Gastroesophageal sphincter (tissue), 3 donors: ENCODE data around the gene ZBTB20.

Source experiments
- EP300 ChIP-seq: sonication (generic); formaldehyde crosslinking; IDR thresholded peaks from one replicate; pipeline ENCODE4 v1.6.1; 2017; ENCODE audit warnings: antibody characterized with exemption, mild to moderate bottlenecking
- POLR2A ChIP-seq, 2 donors: fragments of 450-650 bp; IDR thresholded peaks; one replicate each; pipeline ENCODE4 v1.6.1; 2017; ENCODE audit warnings: antibody characterized with exemption in 2 of 2, mild to moderate bottlenecking in 2 of 2, moderate library complexity in 1 of 2
- TF ChIP-seq, protein P1 (sequence below), 4 experiments: fragments of 200-600 bp in 2 of 4; fragments of 450-650 bp in 2 of 4; sonication (generic) in 1 of 4; IDR thresholded peaks; one replicate each; pipeline ENCODE4 v1.5.1; 2017 to 2019; ENCODE audit warnings: antibody characterized with exemption in 4 of 4, mild to moderate bottlenecking in 2 of 4, moderate library complexity in 2 of 4

DNA sequence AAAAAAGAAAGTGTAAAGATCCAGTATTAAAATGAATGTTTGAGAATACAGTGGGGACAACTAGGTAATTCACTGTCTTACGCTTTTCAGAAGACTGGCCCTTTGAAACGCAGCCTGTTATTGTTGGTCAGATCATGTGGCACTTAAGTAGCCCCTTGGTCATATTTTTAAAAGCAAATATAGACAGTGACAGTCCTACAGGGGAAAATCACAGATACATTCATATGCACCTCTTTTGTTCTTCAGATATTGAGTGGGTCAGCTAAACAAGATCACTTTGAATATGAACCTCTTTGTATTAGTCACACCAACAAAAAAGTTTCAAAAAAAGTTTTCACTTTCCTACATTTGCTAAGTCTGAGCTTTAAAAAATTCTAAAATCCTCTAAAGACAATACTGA is 817.3 kb downstream of the ZBTB20 start:
- TF ChIP-seq POLR2A (IDR thresholded peaks at IDR 0.05): no peak
- TF ChIP-seq, protein P1, sequence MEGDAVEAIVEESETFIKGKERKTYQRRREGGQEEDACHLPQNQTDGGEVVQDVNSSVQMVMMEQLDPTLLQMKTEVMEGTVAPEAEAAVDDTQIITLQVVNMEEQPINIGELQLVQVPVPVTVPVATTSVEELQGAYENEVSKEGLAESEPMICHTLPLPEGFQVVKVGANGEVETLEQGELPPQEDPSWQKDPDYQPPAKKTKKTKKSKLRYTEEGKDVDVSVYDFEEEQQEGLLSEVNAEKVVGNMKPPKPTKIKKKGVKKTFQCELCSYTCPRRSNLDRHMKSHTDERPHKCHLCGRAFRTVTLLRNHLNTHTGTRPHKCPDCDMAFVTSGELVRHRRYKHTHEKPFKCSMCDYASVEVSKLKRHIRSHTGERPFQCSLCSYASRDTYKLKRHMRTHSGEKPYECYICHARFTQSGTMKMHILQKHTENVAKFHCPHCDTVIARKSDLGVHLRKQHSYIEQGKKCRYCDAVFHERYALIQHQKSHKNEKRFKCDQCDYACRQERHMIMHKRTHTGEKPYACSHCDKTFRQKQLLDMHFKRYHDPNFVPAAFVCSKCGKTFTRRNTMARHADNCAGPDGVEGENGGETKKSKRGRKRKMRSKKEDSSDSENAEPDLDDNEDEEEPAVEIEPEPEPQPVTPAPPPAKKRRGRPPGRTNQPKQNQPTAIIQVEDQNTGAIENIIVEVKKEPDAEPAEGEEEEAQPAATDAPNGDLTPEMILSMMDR (IDR thresholded peaks at IDR 0.05): no peak
- TF ChIP-seq EP300: no peak
